Measurements from ENCODE around the gene MED9. TPM values are rescaled to one million over a fixed set of nuclear protein-coding genes. Genes with fewer than 3 reads are reported as not detected.

MED9 gene
- total RNA-seq, 4 donors from 2014 or later = 3.2 to 17.4 (median 13.4) TPM

GRCh38 chr17:17507465-17508011 is 30.7 kb downstream of the MED9 start:
- Histone ChIP-seq H3K36me3 (no peaks in the 10 kb centered on the region), H3K9me3 (no peaks in the 10 kb centered on the region), H3K27ac (no peak overlapping the region), H3K4me1 (no peaks in the 10 kb centered on the region), H3K4me3 (no peak overlapping the region), H3K27me3 (no peaks in the 10 kb centered on the region)
- no peak for DNase-seq
- intact Hi-C loops (cut with DNase I; ENCODE audit: low total_unique reads) = no loop called here
- no peak for TF ChIP-seq POLR2A (IDR thresholded peaks at IDR 0.05)
- no peak for TF ChIP-seq CTCF (IDR thresholded peaks at IDR 0.05)

GRCh38 chr17:17508019-17508535 is 31.3 kb downstream of the MED9 start:
- Histone ChIP-seq H3K4me3 (no peak overlapping the region), H3K36me3 (no peaks in the 10 kb centered on the region), H3K27me3 (no peaks in the 10 kb centered on the region), H3K4me1 (no peaks in the 10 kb centered on the region), H3K9me3 (no peaks in the 10 kb centered on the region), H3K27ac (no peak overlapping the region)
- intact Hi-C loops (cut with DNase I; ENCODE audit: low total_unique reads) = no loop called here
- TF ChIP-seq POLR2A (IDR thresholded peaks at IDR 0.05) (no peak), CTCF (IDR thresholded peaks at IDR 0.05) (no peak)
- DNase-seq = no peak

GRCh38 chr17:17508646-17509591 is 32.1 kb downstream of the MED9 start:
- intact Hi-C loops (cut with DNase I; ENCODE audit: low total_unique reads) = no loop called here
- Histone ChIP-seq H3K4me1 (no peaks in the 10 kb centered on the region), H3K36me3 (no peaks in the 10 kb centered on the region), H3K4me3 (no peak overlapping the region), H3K27me3 (no peaks in the 10 kb centered on the region), H3K9me3 (no peaks in the 10 kb centered on the region), H3K27ac (no peak overlapping the region)
- DNase-seq = no peak
- no peak for TF ChIP-seq CTCF (IDR thresholded peaks at IDR 0.05)
- TF ChIP-seq POLR2A (IDR thresholded peaks at IDR 0.05) = no peak

GRCh38 chr17:17509601-17510425 is 33.0 kb downstream of the MED9 start:
- H3K27me3 ChIP-seq = no peaks in the 10 kb centered on the region
- no peak overlapping the region for H3K4me3 ChIP-seq
- DNase-seq = no peak
- no peaks in the 10 kb centered on the region for H3K4me1 ChIP-seq
- no peaks in the 10 kb centered on the region for H3K36me3 ChIP-seq
- no peaks in the 10 kb centered on the region for H3K9me3 ChIP-seq
- H3K27ac ChIP-seq = no peak overlapping the region
- intact Hi-C loops (cut with DNase I; ENCODE audit: low total_unique reads) = no loop called here
- TF ChIP-seq CTCF (IDR thresholded peaks at IDR 0.05) (no peak), POLR2A (IDR thresholded peaks at IDR 0.05) (no peak)
